DOHH2 (cell line): ENCODE measurements around the gene TTI1.

Experiments
- H3F3A ChIP-seq: fragments of 200-600 bp; sonication (generic), shearing (Covaris generic); 2 replicates; pipeline ENCODE4 v1.6.0; 2016; ENCODE audit warnings: antibody characterized with exemption, mild to moderate bottlenecking; ENCODE audit not compliant: control insufficient read depth, insufficient read depth
- H3K27ac ChIP-seq: fragments of 200-600 bp; sonication (generic); 2 replicates; pipeline ENCODE4 v1.5.1; 2014; ENCODE audit warnings: low read depth, mild to moderate bottlenecking, low read length, moderate library complexity
- H3K27me3 ChIP-seq: fragments of 200-600 bp; sonication (generic); 2 replicates; pipeline ENCODE4 v1.6.1; 2014; ENCODE audit warnings: mild to moderate bottlenecking, low read length, mixed read lengths; ENCODE audit not compliant: control insufficient read depth
- H3K36me3 ChIP-seq: fragments of 200-600 bp; sonication (generic); 2 replicates; pipeline ENCODE4 v1.6.1; 2014; ENCODE audit warnings: mild to moderate bottlenecking, low read length, moderate library complexity, mixed read lengths; ENCODE audit not compliant: control insufficient read depth
- H3K4me1 ChIP-seq: fragments of 200-600 bp; sonication (generic); 2 replicates; pipeline ENCODE4 v1.6.1; 2014; ENCODE audit warnings: mild to moderate bottlenecking, low read length, mixed read lengths; ENCODE audit not compliant: control insufficient read depth
- H3K4me2 ChIP-seq: fragments of 200-600 bp; sonication (generic); 2 replicates; pipeline ENCODE4 v1.6.0; 2014; ENCODE audit warnings: mild to moderate bottlenecking, low read length, moderate library complexity
- H3K4me3 ChIP-seq: fragments of 200-600 bp; sonication (generic); 2 replicates; pipeline ENCODE4 v1.5.1; 2014; ENCODE audit warnings: mild to moderate bottlenecking, low read length, mixed read lengths
- H3K79me2 ChIP-seq: fragments of 200-600 bp; sonication (generic); 2 replicates; pipeline ENCODE4 v1.6.1; 2014; ENCODE audit warnings: mild to moderate bottlenecking, low read length, mixed read lengths; ENCODE audit not compliant: control insufficient read depth
- H3K9me2 ChIP-seq: fragments of 200-600 bp; sonication (generic); replicated peaks from 2 replicates; pipeline ENCODE4 v1.6.1; 2014; ENCODE audit warnings: mild to moderate bottlenecking, low read length, mixed read lengths; ENCODE audit not compliant: control insufficient read depth
- H3K9me3 ChIP-seq: fragments of 200-600 bp; sonication (generic); 2 replicates; pipeline ENCODE4 v1.6.1; 2014; ENCODE audit warnings: antibody characterized with exemption, low read length, mixed read lengths; ENCODE audit not compliant: control insufficient read depth, insufficient read depth
- H4K20me1 ChIP-seq: fragments of 200-600 bp; sonication (generic); 2 replicates; pipeline ENCODE4 v1.6.0; 2014; ENCODE audit warnings: low read depth, mild to moderate bottlenecking, antibody characterized with exemption, low read length, moderate library complexity; ENCODE audit not compliant: control insufficient read depth, insufficient read depth
- EZH2phosphoT487 ChIP-seq: fragments of 200-600 bp; sonication (generic); IDR thresholded peaks from 2 replicates; pipeline ENCODE4 v1.6.1; 2017; ENCODE audit warnings: borderline replicate concordance, mild to moderate bottlenecking, antibody characterized with exemption, low read length, moderate library complexity, mixed read lengths
- TF ChIP-seq, protein P1 (sequence below): fragments of 200-600 bp; sonication (generic); IDR thresholded peaks from one replicate; pipeline ENCODE4 v1.5.1; 2014; ENCODE audit warnings: antibody characterized with exemption, mild to moderate bottlenecking, low read depth, low read length; ENCODE audit not compliant: poor library complexity, severe bottlenecking

TTI1 gene

DNA sequence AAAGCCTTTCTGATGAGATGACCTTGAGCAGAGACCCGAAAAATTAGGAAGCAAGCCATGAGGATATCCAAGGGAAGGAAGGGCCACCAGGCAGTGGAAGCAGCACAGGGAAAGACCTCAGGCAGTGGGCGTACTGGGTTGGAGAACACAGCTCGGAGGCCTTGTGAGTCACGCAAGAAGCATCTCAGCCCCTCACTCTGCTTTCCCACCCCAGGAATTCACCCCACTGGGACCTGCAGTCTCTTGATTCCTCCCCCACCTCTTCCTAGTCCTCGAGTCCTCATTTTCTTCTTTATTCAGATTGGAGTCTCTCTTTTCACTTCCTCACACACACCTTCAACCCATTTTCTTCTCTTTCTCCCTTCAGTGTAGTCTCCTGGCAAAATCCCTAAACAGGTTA is 27.3 kb upstream of the TTI1 start:
- peaks cover 87% of the 10 kb centered on the region for H3K36me3 ChIP-seq
- peaks cover 4% of the 10 kb centered on the region for H3K4me1 ChIP-seq
- peaks cover 17% of the 10 kb centered on the region for H3K79me2 ChIP-seq
- TF ChIP-seq EZH2phosphoT487 = no peak
- TF ChIP-seq, protein P1, sequence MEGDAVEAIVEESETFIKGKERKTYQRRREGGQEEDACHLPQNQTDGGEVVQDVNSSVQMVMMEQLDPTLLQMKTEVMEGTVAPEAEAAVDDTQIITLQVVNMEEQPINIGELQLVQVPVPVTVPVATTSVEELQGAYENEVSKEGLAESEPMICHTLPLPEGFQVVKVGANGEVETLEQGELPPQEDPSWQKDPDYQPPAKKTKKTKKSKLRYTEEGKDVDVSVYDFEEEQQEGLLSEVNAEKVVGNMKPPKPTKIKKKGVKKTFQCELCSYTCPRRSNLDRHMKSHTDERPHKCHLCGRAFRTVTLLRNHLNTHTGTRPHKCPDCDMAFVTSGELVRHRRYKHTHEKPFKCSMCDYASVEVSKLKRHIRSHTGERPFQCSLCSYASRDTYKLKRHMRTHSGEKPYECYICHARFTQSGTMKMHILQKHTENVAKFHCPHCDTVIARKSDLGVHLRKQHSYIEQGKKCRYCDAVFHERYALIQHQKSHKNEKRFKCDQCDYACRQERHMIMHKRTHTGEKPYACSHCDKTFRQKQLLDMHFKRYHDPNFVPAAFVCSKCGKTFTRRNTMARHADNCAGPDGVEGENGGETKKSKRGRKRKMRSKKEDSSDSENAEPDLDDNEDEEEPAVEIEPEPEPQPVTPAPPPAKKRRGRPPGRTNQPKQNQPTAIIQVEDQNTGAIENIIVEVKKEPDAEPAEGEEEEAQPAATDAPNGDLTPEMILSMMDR = no peak
- H3F3A ChIP-seq = peaks cover 9% of the 10 kb centered on the region; the same call in 1 of the 2 replicates
- no peaks in the 10 kb centered on the region for H3K9me2 ChIP-seq
- H4K20me1 ChIP-seq = peaks cover 9% of the 10 kb centered on the region; the same call in 1 of the 2 replicates
- H3K9me3 ChIP-seq = no peaks in the 10 kb centered on the region
- H3K4me2 ChIP-seq = no peak overlapping the region
- H3K27ac ChIP-seq = no peak overlapping the region
- H3K27me3 ChIP-seq = no peaks in the 10 kb centered on the region
- no peak overlapping the region for H3K4me3 ChIP-seq

DNA sequence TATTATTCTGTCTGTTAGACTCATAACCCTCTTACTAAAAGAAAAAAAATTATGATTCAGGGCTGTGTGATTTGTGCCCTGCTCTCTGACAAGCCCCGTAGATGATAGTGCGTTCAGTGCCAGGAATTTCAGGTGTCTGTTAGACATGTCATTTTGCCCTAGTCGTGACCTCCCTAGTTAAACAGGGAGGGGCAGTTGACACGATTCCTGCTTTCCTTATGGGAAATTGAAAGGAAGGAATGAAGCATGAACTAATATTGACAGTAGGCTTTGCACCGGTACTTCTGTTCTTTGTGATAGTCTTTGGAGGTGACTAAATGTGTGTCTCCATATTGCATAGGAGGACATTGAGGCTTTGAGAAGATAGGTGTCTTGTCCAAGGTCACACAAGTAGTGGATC is 26.6 kb upstream of the TTI1 start:
- H3K4me1 ChIP-seq = peaks cover 8% of the 10 kb centered on the region
- no peaks in the 10 kb centered on the region for H3K9me3 ChIP-seq
- peaks cover 14% of the 10 kb centered on the region; the same call in 1 of the 2 replicates for H3F3A ChIP-seq
- no peak overlapping the region for H3K27ac ChIP-seq
- H3K79me2 ChIP-seq = peaks cover 24% of the 10 kb centered on the region
- peaks cover 12% of the 10 kb centered on the region; the same call in 1 of the 2 replicates for H4K20me1 ChIP-seq
- H3K36me3 ChIP-seq = peaks cover 85% of the 10 kb centered on the region
- TF ChIP-seq EZH2phosphoT487 = no peak
- TF ChIP-seq, protein P1 = no peak
- H3K4me2 ChIP-seq = no peak overlapping the region
- no peaks in the 10 kb centered on the region for H3K9me2 ChIP-seq
- no peaks in the 10 kb centered on the region for H3K27me3 ChIP-seq
- no peak overlapping the region for H3K4me3 ChIP-seq

DNA sequence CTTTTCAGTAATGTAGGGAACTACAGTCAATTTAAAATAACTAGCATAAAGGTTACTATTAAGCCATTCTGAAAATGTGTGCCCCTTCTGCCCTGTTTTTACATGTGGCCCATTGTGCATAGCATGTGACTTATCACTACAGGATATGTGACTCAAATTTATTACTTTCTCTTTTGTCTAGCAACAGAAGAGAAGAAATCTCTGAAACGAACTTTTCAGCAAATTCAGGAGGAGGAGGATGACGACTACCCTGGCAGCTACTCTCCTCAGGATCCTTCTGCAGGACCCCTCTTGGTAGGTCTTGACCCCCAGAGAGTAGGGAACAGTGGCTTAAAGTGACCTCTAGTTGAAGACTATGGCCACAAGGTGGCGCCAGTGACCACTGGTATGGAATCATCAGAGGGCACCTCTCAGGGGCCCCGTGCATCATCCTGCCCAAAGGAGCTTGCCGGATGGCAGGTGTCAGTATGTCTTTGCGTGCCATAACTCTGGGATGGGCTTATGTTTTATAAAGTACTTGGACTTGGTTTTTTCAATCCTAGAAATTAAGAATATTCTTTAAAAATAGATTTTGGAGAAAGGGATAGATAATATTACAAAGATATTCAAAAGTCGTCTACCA is 24.2 kb upstream of the TTI1 start:
- H3K27ac ChIP-seq = no peak overlapping the region
- H3F3A ChIP-seq = peaks cover 16% of the 10 kb centered on the region; the same call in 1 of the 2 replicates
- H3K4me1 ChIP-seq = peaks cover 8% of the 10 kb centered on the region
- H3K9me2 ChIP-seq = no peaks in the 10 kb centered on the region
- TF ChIP-seq, protein P1 = peak; percentile 86
- no peak for TF ChIP-seq EZH2phosphoT487
- peaks cover 71% of the 10 kb centered on the region for H3K36me3 ChIP-seq
- no peak overlapping the region for H3K4me3 ChIP-seq
- no peaks in the 10 kb centered on the region for H3K9me3 ChIP-seq
- H3K79me2 ChIP-seq = peaks cover 45% of the 10 kb centered on the region
- H3K4me2 ChIP-seq = no peak overlapping the region
- H4K20me1 ChIP-seq = peaks cover 12% of the 10 kb centered on the region; the same call in 1 of the 2 replicates
- H3K27me3 ChIP-seq = no peaks in the 10 kb centered on the region
